ENCODE measurements around the gene FOXI3.
A peak's percentile ranks its signal among the peaks of the same experiment; 100 is the strongest.

FOXI3 gene

DNA sequence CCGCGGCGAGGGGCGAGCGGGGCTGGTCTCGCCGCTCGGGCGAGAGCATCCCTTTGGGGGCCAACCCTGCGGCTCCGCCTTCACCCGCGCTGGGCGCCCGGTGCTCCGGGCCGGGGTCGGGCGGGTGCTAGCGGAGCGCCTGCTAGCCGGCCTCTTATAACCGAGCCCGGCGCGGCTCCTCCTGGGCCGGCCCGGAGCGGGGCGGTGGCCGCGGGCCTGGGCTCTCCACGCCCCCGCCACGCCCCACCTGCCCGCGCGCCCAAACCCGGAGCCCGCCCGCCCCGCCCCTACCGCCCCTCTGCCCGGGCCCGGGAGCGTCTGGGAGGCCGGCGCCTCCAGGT is at the start of gene FOXI3:
FOXI3 (minus strand) TSS at position 129 of the 341 bp plus-strand sequence. CDS start 158 bp downstream, outside the sequence.
- Mint-ChIP-seq H3K27ac (no peak within 1 kb of the TSS), H3K4me1 (peaks cover 6% of the 10 kb centered on the region), H3K4me3 (peak within 1 kb of the TSS; percentile 78 to 81 (median 81)), H3K9me3 (no peaks in the 10 kb centered on the region), H3K27me3 (ENCODE audit: low read depth) (peaks cover 94% of the 10 kb centered on the region), H3K36me3 (ENCODE audit: low read depth) (no peaks in the 10 kb centered on the region)
- TF ChIP-seq, protein P1, sequence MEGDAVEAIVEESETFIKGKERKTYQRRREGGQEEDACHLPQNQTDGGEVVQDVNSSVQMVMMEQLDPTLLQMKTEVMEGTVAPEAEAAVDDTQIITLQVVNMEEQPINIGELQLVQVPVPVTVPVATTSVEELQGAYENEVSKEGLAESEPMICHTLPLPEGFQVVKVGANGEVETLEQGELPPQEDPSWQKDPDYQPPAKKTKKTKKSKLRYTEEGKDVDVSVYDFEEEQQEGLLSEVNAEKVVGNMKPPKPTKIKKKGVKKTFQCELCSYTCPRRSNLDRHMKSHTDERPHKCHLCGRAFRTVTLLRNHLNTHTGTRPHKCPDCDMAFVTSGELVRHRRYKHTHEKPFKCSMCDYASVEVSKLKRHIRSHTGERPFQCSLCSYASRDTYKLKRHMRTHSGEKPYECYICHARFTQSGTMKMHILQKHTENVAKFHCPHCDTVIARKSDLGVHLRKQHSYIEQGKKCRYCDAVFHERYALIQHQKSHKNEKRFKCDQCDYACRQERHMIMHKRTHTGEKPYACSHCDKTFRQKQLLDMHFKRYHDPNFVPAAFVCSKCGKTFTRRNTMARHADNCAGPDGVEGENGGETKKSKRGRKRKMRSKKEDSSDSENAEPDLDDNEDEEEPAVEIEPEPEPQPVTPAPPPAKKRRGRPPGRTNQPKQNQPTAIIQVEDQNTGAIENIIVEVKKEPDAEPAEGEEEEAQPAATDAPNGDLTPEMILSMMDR (IDR thresholded peaks at IDR 0.05; ENCODE audit: unreplicated experiment in 3 of 3), result no peak

DNA sequence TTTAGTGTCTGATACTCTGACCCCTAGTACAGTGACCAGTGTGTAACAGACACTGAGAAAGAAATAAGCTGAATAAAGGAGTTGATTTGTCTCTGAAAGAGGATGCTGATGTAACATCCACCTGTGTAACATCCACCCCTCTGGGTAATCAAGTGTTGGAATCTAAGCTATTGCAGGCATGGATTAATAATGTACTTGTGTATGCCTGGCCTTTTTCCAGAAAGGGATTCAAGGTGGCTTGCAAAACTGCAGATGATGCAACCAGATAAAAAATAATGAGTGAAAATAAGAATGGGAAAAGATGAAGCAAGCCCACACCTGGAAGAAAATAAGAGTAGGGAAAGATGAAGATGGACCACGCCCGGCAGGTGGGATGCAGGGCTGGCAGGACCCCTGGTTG is 48.2 kb upstream of the FOXI3 start:
- TF ChIP-seq, protein P1 (IDR thresholded peaks at IDR 0.05; ENCODE audit: unreplicated experiment in 3 of 3), result no peak
- Mint-ChIP-seq H3K27ac (no peak overlapping the region), H3K9me3 (peaks cover 12% of the 10 kb centered on the region), H3K4me3 (no peak overlapping the region), H3K36me3 (ENCODE audit: low read depth) (no peaks in the 10 kb centered on the region), H3K4me1 (no peaks in the 10 kb centered on the region), H3K27me3 (ENCODE audit: low read depth) (peaks cover under 1% of the 10 kb centered on the region)

DNA sequence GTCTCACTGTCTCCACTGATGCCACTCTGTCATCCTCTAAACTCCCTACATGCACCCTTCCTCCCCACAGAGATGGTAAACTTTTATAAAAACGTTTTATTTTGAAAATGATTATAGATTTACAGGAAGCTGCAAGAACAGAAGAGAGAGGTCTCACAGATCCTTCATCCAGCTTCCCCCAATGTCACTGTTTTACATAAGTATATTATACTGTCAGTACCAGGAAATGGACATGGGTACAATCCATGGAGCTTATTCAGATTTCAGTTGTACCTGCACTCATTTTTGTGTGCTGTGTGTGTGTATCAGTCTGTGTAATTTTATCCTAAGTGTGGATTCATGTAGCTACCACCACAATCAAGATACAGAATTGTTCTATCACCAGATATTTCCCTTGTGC is 46.7 kb upstream of the FOXI3 start:
- no peak overlapping the region for H3K4me3 Mint-ChIP-seq
- no peaks in the 10 kb centered on the region for H3K36me3 Mint-ChIP-seq (ENCODE audit: low read depth)
- H3K9me3 Mint-ChIP-seq, result peaks cover 12% of the 10 kb centered on the region
- H3K27ac Mint-ChIP-seq, result no peak overlapping the region
- H3K27me3 Mint-ChIP-seq (ENCODE audit: low read depth), result no peaks in the 10 kb centered on the region
- TF ChIP-seq, protein P1 (IDR thresholded peaks at IDR 0.05; ENCODE audit: unreplicated experiment in 3 of 3), result no peak
- H3K4me1 Mint-ChIP-seq, result no peaks in the 10 kb centered on the region

DNA sequence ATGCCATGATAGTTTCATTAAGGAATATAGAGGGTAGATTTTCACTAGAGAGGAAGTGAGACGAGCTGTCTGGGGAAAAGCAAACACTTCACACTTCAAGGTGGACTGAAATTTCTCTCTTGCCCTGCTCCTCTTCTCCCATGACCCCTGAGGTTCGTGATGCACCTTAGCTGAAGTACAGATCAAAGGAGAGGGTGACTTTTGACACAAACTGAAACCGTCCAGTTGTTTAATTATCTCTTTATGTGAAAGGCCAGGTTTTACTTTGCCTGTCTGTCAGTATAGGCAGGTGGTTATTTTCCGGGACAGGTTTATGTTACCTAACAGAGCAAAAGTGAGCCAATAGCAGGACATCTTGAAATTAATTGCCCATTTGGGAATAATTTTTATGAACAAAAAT is 41.0 kb upstream of the FOXI3 start:
- H3K27ac Mint-ChIP-seq, result no peak overlapping the region
- no peaks in the 10 kb centered on the region for H3K4me1 Mint-ChIP-seq
- TF ChIP-seq, protein P1 (IDR thresholded peaks at IDR 0.05; ENCODE audit: unreplicated experiment in 3 of 3), result no peak
- H3K9me3 Mint-ChIP-seq, result no peaks in the 10 kb centered on the region
- no peak overlapping the region for H3K4me3 Mint-ChIP-seq
- H3K27me3 Mint-ChIP-seq (ENCODE audit: low read depth), result no peaks in the 10 kb centered on the region
- H3K36me3 Mint-ChIP-seq (ENCODE audit: low read depth), result no peaks in the 10 kb centered on the region

DNA sequence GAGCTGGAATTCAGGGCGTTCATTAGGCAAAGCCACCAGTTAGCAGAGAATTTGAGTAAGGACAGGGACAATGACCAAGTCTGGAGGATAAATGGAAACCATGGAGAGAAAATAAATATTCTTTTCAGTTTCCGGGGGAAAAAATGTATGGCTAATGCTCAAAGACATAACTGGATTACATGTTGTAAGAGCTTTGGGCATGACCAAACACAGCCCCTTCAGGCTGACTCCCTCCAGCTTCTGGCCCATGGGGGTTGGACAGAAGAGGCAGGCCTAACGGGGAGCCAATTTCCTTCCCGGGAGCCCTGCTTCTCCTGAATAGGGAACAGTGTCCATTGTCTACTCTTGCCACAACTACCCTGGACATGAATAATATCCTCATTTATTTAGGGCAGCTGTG is 39.5 kb upstream of the FOXI3 start:
- Mint-ChIP-seq H3K27me3 (ENCODE audit: low read depth) (no peaks in the 10 kb centered on the region), H3K4me3 (no peak overlapping the region), H3K27ac (no peak overlapping the region), H3K36me3 (ENCODE audit: low read depth) (no peaks in the 10 kb centered on the region), H3K4me1 (no peaks in the 10 kb centered on the region), H3K9me3 (no peaks in the 10 kb centered on the region)
- TF ChIP-seq, protein P1 (IDR thresholded peaks at IDR 0.05; ENCODE audit: unreplicated experiment in 3 of 3), result no peak

DNA sequence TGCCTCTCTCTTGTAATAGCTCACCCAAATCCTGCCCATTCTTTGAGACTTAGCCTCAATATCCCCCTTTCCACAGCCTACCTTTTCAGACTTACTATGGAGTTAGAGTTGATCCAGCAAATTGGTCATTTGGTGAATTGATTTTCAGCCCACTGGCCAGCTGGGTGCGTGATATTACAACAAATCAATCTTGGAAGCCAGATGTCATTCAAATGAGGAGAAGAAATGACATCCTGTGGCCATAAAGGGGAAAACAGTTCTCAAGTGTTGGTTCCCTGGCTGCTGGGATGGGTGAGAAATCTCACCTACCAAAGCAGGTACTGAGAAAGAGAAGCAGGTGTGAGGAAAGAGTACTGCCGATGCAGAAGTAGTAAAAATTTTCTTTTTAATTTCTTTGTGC is 36.7 kb upstream of the FOXI3 start:
- Mint-ChIP-seq H3K4me1 (no peaks in the 10 kb centered on the region), H3K9me3 (no peaks in the 10 kb centered on the region), H3K4me3 (no peak overlapping the region), H3K36me3 (ENCODE audit: low read depth) (no peaks in the 10 kb centered on the region), H3K27ac (no peak overlapping the region), H3K27me3 (ENCODE audit: low read depth) (no peaks in the 10 kb centered on the region)
- TF ChIP-seq, protein P1 (IDR thresholded peaks at IDR 0.05; ENCODE audit: unreplicated experiment in 3 of 3), result no peak
